ENCODE measurements around the gene MYO9B.
A peak's percentile ranks its signal among the peaks of the same experiment; 100 is the strongest.

Gene MYO9B

GRCh38 chr19:17079710-17080439, 4.3 kb downstream of the MYO9B start:
- Histone ChIP-seq H3K79me2 (ENCODE audit: control insufficient read depth, low read length) (peaks cover 96% of the 10 kb centered on the region), H3K4me1 (ENCODE audit: control insufficient read depth, low read length) (peaks cover 66% of the 10 kb centered on the region), H3F3A (ENCODE audit: control insufficient read depth, insufficient read depth) (peaks cover 6% of the 10 kb centered on the region; the same call in 1 of the 2 replicates), H3K9me2 (replicated peaks; ENCODE audit: control insufficient read depth, low read length) (no peaks in the 10 kb centered on the region), H3K4me3 (ENCODE audit: low read length) (peak overlapping the region; percentile 82), H3K4me2 (ENCODE audit: low read length) (peak overlapping the region; percentile 93), H3K36me3 (ENCODE audit: control insufficient read depth, low read length) (peaks cover 47% of the 10 kb centered on the region), H3K27me3 (ENCODE audit: control insufficient read depth, low read length) (no peaks in the 10 kb centered on the region), H3K9me3 (ENCODE audit: control insufficient read depth, insufficient read depth, low read length) (no peaks in the 10 kb centered on the region), H3K27ac (ENCODE audit: low read depth, low read length) (peak overlapping the region; percentile 52), H4K20me1 (ENCODE audit: control insufficient read depth, insufficient read depth, low read depth, low read length) (peaks cover 26% of the 10 kb centered on the region; the same call in 1 of the 2 replicates)
- peak; percentile 75 for TF ChIP-seq CTCF (IDR thresholded peaks at IDR 0.05; ENCODE audit: low read depth, low read length, poor library complexity, severe bottlenecking)
- TF ChIP-seq EZH2phosphoT487 (IDR thresholded peaks at IDR 0.05; ENCODE audit: borderline replicate concordance, low read length) = no peak

GRCh38 chr19:17080440-17080801, 4.8 kb downstream of the MYO9B start:
- no peak for TF ChIP-seq EZH2phosphoT487 (IDR thresholded peaks at IDR 0.05; ENCODE audit: borderline replicate concordance, low read length)
- H3K27ac ChIP-seq (ENCODE audit: low read depth, low read length) = peak overlapping the region; percentile 52
- peaks cover 98% of the 10 kb centered on the region for H3K79me2 ChIP-seq (ENCODE audit: control insufficient read depth, low read length)
- H4K20me1 ChIP-seq (ENCODE audit: control insufficient read depth, insufficient read depth, low read depth, low read length) = peaks cover 26% of the 10 kb centered on the region; the same call in 1 of the 2 replicates
- peaks cover 50% of the 10 kb centered on the region for H3K36me3 ChIP-seq (ENCODE audit: control insufficient read depth, low read length)
- peak overlapping the region; percentile 82 for H3K4me3 ChIP-seq (ENCODE audit: low read length)
- H3F3A ChIP-seq (ENCODE audit: control insufficient read depth, insufficient read depth) = peaks cover 6% of the 10 kb centered on the region; the same call in 1 of the 2 replicates
- peak overlapping the region; percentile 93 for H3K4me2 ChIP-seq (ENCODE audit: low read length)
- H3K9me3 ChIP-seq (ENCODE audit: control insufficient read depth, insufficient read depth, low read length) = no peaks in the 10 kb centered on the region
- no peaks in the 10 kb centered on the region for H3K9me2 ChIP-seq (replicated peaks; ENCODE audit: control insufficient read depth, low read length)
- no peaks in the 10 kb centered on the region for H3K27me3 ChIP-seq (ENCODE audit: control insufficient read depth, low read length)
- H3K4me1 ChIP-seq (ENCODE audit: control insufficient read depth, low read length) = peaks cover 66% of the 10 kb centered on the region

DNA sequence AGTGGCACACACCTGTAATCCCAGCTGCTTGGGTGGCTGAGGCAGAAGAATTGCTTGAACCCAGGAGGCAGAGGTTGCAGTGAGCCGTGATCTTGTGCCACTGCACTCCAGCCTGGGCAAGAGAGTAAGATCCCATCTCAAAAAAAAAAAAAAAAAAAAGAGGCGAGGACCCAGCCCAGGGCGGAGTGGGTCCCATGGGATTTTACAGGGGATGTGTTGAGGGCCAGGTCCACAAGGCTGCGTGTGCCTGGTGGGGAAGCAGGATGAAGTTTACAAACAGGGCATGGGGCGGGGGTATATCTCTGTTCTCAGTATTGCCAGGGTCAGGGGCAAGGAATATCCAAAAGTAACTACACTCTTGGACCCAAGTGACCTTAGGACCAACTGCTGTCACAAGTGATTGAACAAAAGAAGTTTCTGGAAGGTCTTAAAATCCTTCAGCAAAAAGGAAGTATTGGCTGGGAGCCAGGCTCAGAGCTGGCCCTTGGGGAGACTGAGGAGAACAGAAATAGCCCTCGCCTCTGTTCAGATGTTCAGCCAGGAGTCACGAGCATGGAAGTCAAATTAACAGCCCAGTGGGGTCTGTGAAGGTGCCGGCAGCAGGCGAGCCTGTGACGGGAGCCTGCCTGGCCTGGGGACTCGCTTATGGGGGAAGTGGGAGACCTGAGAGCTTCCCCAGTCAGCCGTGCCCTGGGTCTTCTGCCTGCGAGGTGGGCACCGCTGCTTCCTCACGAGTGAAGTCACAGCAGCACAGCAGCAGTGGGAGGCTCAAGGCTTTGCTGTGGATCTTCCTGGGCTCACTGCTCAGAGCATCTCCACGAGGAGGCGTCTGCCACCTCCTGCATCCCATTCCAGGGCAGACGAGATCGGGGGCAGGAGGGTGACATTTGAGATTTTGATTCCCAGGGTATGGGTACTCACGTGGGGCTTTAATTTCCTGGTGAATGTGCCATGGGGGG, 6.4 kb downstream of the MYO9B start:
- H3K79me2 ChIP-seq (ENCODE audit: control insufficient read depth, low read length) = peaks cover 100% of the 10 kb centered on the region
- TF ChIP-seq CTCF (IDR thresholded peaks at IDR 0.05; ENCODE audit: low read depth, low read length, poor library complexity, severe bottlenecking) = no peak
- TF ChIP-seq EZH2phosphoT487 (IDR thresholded peaks at IDR 0.05; ENCODE audit: borderline replicate concordance, low read length) = no peak
- H3F3A ChIP-seq (ENCODE audit: control insufficient read depth, insufficient read depth) = peaks cover 6% of the 10 kb centered on the region; the same call in 1 of the 2 replicates
- peak overlapping the region; percentile 49 for H3K4me3 ChIP-seq (ENCODE audit: low read length)
- H3K27me3 ChIP-seq (ENCODE audit: control insufficient read depth, low read length) = no peaks in the 10 kb centered on the region
- peaks cover 59% of the 10 kb centered on the region for H3K36me3 ChIP-seq (ENCODE audit: control insufficient read depth, low read length)
- no peaks in the 10 kb centered on the region for H3K9me2 ChIP-seq (replicated peaks; ENCODE audit: control insufficient read depth, low read length)
- H4K20me1 ChIP-seq (ENCODE audit: control insufficient read depth, insufficient read depth, low read depth, low read length) = peaks cover 24% of the 10 kb centered on the region
- peak overlapping the region; percentile 55 for H3K27ac ChIP-seq (ENCODE audit: low read depth, low read length)
- H3K4me2 ChIP-seq (ENCODE audit: low read length) = peak overlapping the region; percentile 72
- no peaks in the 10 kb centered on the region for H3K9me3 ChIP-seq (ENCODE audit: control insufficient read depth, insufficient read depth, low read length)
- peaks cover 61% of the 10 kb centered on the region for H3K4me1 ChIP-seq (ENCODE audit: control insufficient read depth, low read length)
